Measurements from ENCODE around the gene ATP9A. TPM values are rescaled to one million over a fixed set of nuclear protein-coding genes. Genes with fewer than 3 reads are reported as not detected.

ATP9A gene
- polyA plus RNA-seq, 1 of the 3 experiments (the other 2 are of a cell fraction), result 11.0 TPM

- no peaks in the 10 kb centered on the region for H3K9me2 ChIP-seq
- H3K4me2 ChIP-seq, result no peak overlapping the region
- ChIA-PET CTCF (interaction anchor here (1.1 to 3.1 kb wide), 3 partner anchors 11 to 596 kb away, joined by 4 to 9 read pairs (median 6); no protein-coding TSS in a partner anchor), POLR2A (no interaction called here)
- H3K27me3 ChIP-seq (ENCODE audit: insufficient read depth), result no peaks in the 10 kb centered on the region
- no peaks in the 10 kb centered on the region for H3K9me3 ChIP-seq
- H3K9ac ChIP-seq, result no peak overlapping the region
- DNase-seq, result no peak
- H3K4me1 ChIP-seq (ENCODE audit: control insufficient read depth in 1 of 2, insufficient read depth in 2 of 2, low read depth in 1 of 2, low read length in 1 of 2), result peaks cover 0 to 3% of the 10 kb centered on the region in 2 experiments; a peak in 1 of 4 replicates
- no peak overlapping the region for H2AFZ ChIP-seq (ENCODE audit: low read depth)
- peaks cover 16% of the 10 kb centered on the region for H3F3A ChIP-seq (replicated peaks; ENCODE audit: insufficient read depth)
- no peak overlapping the region for H3K4me3 ChIP-seq (ENCODE audit: low read depth in 2 of 2, low read length in 1 of 2)
- no peaks in the 10 kb centered on the region for H4K20me1 ChIP-seq (ENCODE audit: insufficient read depth)
- WGBS (ENCODE audit: low lambda C conversion rate), result 94% methylated on average over 8 of the region's 8 CpGs
- no peak overlapping the region for H3K27ac ChIP-seq (ENCODE audit: low read depth in 2 of 2, low read length in 1 of 2)
- TF ChIP-seq ELF1 (IDR thresholded peaks at IDR 0.05), result no peak
- H3K79me2 ChIP-seq (ENCODE audit: insufficient read depth), result no peaks in the 10 kb centered on the region
- H3K36me3 ChIP-seq (replicated peaks in 1 of 2; ENCODE audit: control insufficient read depth in 1 of 2, insufficient read depth in 2 of 2, low read length in 1 of 2), result no peaks in the 10 kb centered on the region
Observed at GRCh38 chr20:51584116-51584515, 184.1 kb downstream of the ATP9A start.

- H3K4me2 ChIP-seq, result no peak overlapping the region
- WGBS (ENCODE audit: low lambda C conversion rate), result 89% methylated on average over 14 of the region's 14 CpGs
- no peaks in the 10 kb centered on the region for H3K36me3 ChIP-seq (replicated peaks in 1 of 2; ENCODE audit: control insufficient read depth in 1 of 2, insufficient read depth in 2 of 2, low read length in 1 of 2)
- no peak overlapping the region for H3K9ac ChIP-seq
- no peak overlapping the region for H3K27ac ChIP-seq (ENCODE audit: low read depth in 2 of 2, low read length in 1 of 2)
- peaks cover 16% of the 10 kb centered on the region for H3F3A ChIP-seq (replicated peaks; ENCODE audit: insufficient read depth)
- H3K4me1 ChIP-seq (ENCODE audit: control insufficient read depth in 1 of 2, insufficient read depth in 2 of 2, low read depth in 1 of 2, low read length in 1 of 2), result peaks cover 0 to 3% of the 10 kb centered on the region in 2 experiments; a peak in 1 of 4 replicates
- H3K9me3 ChIP-seq, result no peaks in the 10 kb centered on the region
- ChIA-PET CTCF (interaction anchor here (1.1 to 2.2 kb wide), 2 partner anchors 12 to 596 kb away, joined by 4 to 6 read pairs; no protein-coding TSS in a partner anchor), POLR2A (no interaction called here)
- no peaks in the 10 kb centered on the region for H3K27me3 ChIP-seq (ENCODE audit: insufficient read depth)
- no peak for DNase-seq
- no peak overlapping the region for H3K4me3 ChIP-seq (ENCODE audit: low read depth in 2 of 2, low read length in 1 of 2)
- H3K9me2 ChIP-seq, result no peaks in the 10 kb centered on the region
- no peaks in the 10 kb centered on the region for H3K79me2 ChIP-seq (ENCODE audit: insufficient read depth)
- no peaks in the 10 kb centered on the region for H4K20me1 ChIP-seq (ENCODE audit: insufficient read depth)
- TF ChIP-seq MEF2A (IDR thresholded peaks at IDR 0.05; ENCODE audit: borderline replicate concordance, low read depth), result no peak
- no peak for TF ChIP-seq USF1 (IDR thresholded peaks at IDR 0.05; ENCODE audit: borderline replicate concordance, low read depth)
- no peak for TF ChIP-seq RFX5 (IDR thresholded peaks at IDR 0.05; ENCODE audit: low read length)
- TF ChIP-seq MXI1 (IDR thresholded peaks at IDR 0.05; ENCODE audit: low read depth, low read length), result no peak
- TF ChIP-seq, protein P1, sequence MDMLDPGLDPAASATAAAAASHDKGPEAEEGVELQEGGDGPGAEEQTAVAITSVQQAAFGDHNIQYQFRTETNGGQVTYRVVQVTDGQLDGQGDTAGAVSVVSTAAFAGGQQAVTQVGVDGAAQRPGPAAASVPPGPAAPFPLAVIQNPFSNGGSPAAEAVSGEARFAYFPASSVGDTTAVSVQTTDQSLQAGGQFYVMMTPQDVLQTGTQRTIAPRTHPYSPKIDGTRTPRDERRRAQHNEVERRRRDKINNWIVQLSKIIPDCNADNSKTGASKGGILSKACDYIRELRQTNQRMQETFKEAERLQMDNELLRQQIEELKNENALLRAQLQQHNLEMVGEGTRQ (IDR thresholded peaks at IDR 0.05; ENCODE audit: borderline replicate concordance, low read depth, low read length), result no peak
- TF ChIP-seq PBX3 (IDR thresholded peaks at IDR 0.05), result no peak
- no peak for TF ChIP-seq EZH2phosphoT487 (IDR thresholded peaks at IDR 0.05; ENCODE audit: borderline replicate concordance, low read depth)
- no peak for TF ChIP-seq POLR2AphosphoS5 (IDR thresholded peaks at IDR 0.05; ENCODE audit: low read depth, low read length)
- TF ChIP-seq RCOR1 (IDR thresholded peaks at IDR 0.05; ENCODE audit: low read length), result no peak
- no peak for TF ChIP-seq NRF1 (IDR thresholded peaks at IDR 0.05; ENCODE audit: low read depth, low read length)
- no peak for TF ChIP-seq FOXJ3 (CRISPR knock-in tag; IDR thresholded peaks at IDR 0.05)
- TF ChIP-seq ELF1 (IDR thresholded peaks at IDR 0.05), result no peak
- TF ChIP-seq NFIC (IDR thresholded peaks at IDR 0.05; ENCODE audit: borderline replicate concordance), result no peak
- TF ChIP-seq REST (IDR thresholded peaks at IDR 0.05; ENCODE audit: low read depth, low read length), result no peak
- TF ChIP-seq FOXM1 (IDR thresholded peaks at IDR 0.05; ENCODE audit: low read depth), result no peak
- no peak overlapping the region for H2AFZ ChIP-seq (ENCODE audit: low read depth)
Observed at GRCh38 chr20:51583499-51583898, 184.7 kb downstream of the ATP9A start.
